ENCODE measurements around the gene PRKX.
A peak's percentile ranks its signal among the peaks of the same experiment; 100 is the strongest.

The PRKX gene

GRCh38 chrX:3706481-3706880 is 7.0 kb downstream of the PRKX start:
- TF ChIP-seq CREB1 (IDR thresholded peaks at IDR 0.05; ENCODE audit: low read depth) (no peak), NFIC (IDR thresholded peaks at IDR 0.05) (no peak), ZBTB7A (IDR thresholded peaks at IDR 0.05; ENCODE audit: low read depth) (no peak), RAD21 (IDR thresholded peaks at IDR 0.05; ENCODE audit: low read depth) (no peak), EGR1 (IDR thresholded peaks at IDR 0.05) (no peak), FOXM1 (IDR thresholded peaks at IDR 0.05; ENCODE audit: borderline replicate concordance, low read depth) (no peak), MAX (IDR thresholded peaks at IDR 0.05) (no peak), YY1 (IDR thresholded peaks at IDR 0.05; ENCODE audit: low read depth) (no peak), EP300 (IDR thresholded peaks at IDR 0.05; ENCODE audit: borderline replicate concordance) (no peak), CEBPB (IDR thresholded peaks at IDR 0.05) (no peak), TEAD4 (IDR thresholded peaks at IDR 0.05) (no peak), TCF12 (IDR thresholded peaks at IDR 0.05; ENCODE audit: low read depth) (no peak)
- TF ChIP-seq, protein P1, sequence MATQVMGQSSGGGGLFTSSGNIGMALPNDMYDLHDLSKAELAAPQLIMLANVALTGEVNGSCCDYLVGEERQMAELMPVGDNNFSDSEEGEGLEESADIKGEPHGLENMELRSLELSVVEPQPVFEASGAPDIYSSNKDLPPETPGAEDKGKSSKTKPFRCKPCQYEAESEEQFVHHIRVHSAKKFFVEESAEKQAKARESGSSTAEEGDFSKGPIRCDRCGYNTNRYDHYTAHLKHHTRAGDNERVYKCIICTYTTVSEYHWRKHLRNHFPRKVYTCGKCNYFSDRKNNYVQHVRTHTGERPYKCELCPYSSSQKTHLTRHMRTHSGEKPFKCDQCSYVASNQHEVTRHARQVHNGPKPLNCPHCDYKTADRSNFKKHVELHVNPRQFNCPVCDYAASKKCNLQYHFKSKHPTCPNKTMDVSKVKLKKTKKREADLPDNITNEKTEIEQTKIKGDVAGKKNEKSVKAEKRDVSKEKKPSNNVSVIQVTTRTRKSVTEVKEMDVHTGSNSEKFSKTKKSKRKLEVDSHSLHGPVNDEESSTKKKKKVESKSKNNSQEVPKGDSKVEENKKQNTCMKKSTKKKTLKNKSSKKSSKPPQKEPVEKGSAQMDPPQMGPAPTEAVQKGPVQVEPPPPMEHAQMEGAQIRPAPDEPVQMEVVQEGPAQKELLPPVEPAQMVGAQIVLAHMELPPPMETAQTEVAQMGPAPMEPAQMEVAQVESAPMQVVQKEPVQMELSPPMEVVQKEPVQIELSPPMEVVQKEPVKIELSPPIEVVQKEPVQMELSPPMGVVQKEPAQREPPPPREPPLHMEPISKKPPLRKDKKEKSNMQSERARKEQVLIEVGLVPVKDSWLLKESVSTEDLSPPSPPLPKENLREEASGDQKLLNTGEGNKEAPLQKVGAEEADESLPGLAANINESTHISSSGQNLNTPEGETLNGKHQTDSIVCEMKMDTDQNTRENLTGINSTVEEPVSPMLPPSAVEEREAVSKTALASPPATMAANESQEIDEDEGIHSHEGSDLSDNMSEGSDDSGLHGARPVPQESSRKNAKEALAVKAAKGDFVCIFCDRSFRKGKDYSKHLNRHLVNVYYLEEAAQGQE (IDR thresholded peaks at IDR 0.05; ENCODE audit: low read depth), result no peak
- TF ChIP-seq, protein P2, sequence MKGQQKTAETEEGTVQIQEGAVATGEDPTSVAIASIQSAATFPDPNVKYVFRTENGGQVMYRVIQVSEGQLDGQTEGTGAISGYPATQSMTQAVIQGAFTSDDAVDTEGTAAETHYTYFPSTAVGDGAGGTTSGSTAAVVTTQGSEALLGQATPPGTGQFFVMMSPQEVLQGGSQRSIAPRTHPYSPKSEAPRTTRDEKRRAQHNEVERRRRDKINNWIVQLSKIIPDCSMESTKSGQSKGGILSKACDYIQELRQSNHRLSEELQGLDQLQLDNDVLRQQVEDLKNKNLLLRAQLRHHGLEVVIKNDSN (IDR thresholded peaks at IDR 0.05), result no peak

DNA sequence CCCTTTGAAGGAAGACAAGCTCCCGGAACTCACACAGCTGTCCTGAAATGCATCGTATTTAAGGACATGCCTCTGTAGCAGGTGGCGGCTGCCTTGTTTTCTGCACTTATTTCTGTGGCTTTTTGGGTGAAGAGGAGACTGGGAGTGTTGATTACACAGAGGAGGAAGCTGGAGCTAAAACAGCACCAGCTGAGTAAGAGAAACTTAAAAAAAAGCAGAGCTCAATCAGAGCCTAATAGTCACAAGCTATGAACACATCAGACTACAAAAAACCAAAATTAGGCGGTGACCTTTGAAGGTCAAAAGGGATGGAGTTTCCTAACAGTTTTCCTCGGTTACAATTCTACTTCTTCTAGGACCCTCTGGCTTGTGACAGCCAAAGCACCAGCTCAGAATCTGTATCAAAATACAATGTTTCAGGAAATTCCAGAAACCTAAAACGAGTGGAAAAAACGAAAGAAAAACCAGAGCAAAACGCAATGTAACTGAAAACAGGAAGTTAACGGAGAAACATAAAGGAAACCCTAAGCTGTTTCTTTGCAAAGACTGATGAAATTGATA is 13.5 kb downstream of the PRKX start:
- TF ChIP-seq CEBPB (IDR thresholded peaks at IDR 0.05), result no peak
- no peak for TF ChIP-seq TCF12 (IDR thresholded peaks at IDR 0.05; ENCODE audit: low read depth)
- no peak for TF ChIP-seq RAD21 (IDR thresholded peaks at IDR 0.05; ENCODE audit: low read depth)
- no peak for TF ChIP-seq EGR1 (IDR thresholded peaks at IDR 0.05)
- TF ChIP-seq, protein P1 (IDR thresholded peaks at IDR 0.05; ENCODE audit: low read depth), result no peak
- TF ChIP-seq, protein P2 (IDR thresholded peaks at IDR 0.05), result no peak
- TF ChIP-seq NFIC (IDR thresholded peaks at IDR 0.05), result no peak

DNA sequence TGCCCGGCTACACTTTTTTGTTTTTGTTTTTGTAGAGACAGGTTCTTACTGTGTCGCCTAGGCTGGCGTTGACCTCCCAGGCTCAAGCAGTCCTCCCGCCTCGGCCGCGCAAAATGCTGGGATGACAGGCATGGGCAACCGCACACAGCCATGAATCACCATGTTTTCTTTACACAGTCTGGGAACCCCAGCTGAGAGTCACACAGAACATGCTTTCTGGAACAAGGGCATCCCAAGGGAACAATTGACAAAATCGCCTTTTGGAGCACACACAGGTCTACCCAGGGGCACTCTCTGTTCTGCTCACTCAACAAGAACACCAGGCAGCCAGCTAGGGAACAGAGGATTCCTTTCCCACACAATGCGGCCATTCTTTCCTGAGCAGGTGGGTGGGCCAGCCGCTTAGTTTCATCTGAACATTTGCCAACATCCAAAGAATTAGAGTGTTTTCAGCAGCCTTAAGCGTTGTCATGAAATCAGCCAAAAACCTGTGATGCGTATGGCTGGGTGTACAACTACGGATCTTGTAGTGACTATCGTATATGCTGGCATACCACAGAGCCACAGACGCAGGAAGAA is 15.7 kb downstream of the PRKX start:
- no peak for TF ChIP-seq EP300 (IDR thresholded peaks at IDR 0.05; ENCODE audit: borderline replicate concordance)
- 0 out of 2 replicates have a peak, but pooled peaks have one; percentile 26 for TF ChIP-seq TEAD4 (IDR thresholded peaks at IDR 0.05)
- TF ChIP-seq NFIC (IDR thresholded peaks at IDR 0.05), result peak; percentile 67
- TF ChIP-seq TCF12 (IDR thresholded peaks at IDR 0.05; ENCODE audit: low read depth), result peak; percentile 20; the same call in 1 of the 2 replicates

DNA sequence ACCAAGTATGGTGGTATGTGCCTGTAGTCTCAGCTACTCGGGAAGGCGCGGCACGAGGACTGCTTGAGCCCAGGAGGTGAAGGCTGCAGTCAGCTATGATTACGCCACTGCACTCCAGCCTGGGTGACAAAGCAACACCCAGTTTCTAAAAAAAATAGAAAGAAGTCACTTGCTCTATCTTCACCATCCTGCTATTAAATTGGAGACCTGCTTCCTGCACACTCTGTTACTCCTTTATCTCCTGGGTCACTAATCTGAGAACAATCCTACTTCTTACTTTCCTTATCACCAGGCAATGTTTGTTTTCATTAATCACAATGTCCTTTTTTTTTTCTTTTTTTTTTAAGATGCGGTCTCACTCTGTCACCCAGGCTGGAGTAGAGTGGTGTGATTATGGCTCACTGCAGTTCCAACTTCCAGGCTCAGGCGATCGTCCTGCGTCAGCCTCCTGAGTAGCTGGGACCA is 16.2 kb downstream of the PRKX start:
- TF ChIP-seq EGR1 (IDR thresholded peaks at IDR 0.05), result no peak
- no peak for TF ChIP-seq EP300 (IDR thresholded peaks at IDR 0.05; ENCODE audit: borderline replicate concordance)
- no peak for TF ChIP-seq TCF12 (IDR thresholded peaks at IDR 0.05; ENCODE audit: low read depth)
- TF ChIP-seq CEBPB (IDR thresholded peaks at IDR 0.05), result no peak
- TF ChIP-seq FOXM1 (IDR thresholded peaks at IDR 0.05; ENCODE audit: borderline replicate concordance, low read depth), result no peak

DNA sequence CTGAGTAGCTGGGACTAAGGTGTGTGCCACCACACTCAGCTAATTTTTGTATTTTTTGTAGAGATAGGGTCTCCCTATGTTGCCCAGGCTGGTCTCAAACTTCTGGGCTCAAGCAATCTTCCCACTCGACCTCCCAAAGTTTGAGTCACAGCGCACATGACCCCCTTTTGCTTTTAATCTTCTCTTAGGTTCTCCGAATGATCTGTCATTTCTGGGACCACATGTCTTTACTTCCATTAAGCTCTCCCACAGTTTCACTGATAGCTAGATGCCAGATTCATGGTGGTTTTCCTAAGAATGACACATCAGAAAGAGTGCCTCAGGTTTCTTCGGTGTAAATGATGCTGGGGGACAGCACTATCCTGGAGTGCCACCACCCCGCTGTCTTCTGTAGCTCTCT is 17.9 kb downstream of the PRKX start:
- TF ChIP-seq EGR1 (IDR thresholded peaks at IDR 0.05), result no peak
- TF ChIP-seq CEBPB (IDR thresholded peaks at IDR 0.05), result no peak
- TF ChIP-seq TEAD4 (IDR thresholded peaks at IDR 0.05), result no peak
- no peak for TF ChIP-seq FOXM1 (IDR thresholded peaks at IDR 0.05; ENCODE audit: borderline replicate concordance, low read depth)
- TF ChIP-seq MAX (IDR thresholded peaks at IDR 0.05), result no peak
- TF ChIP-seq RAD21 (IDR thresholded peaks at IDR 0.05; ENCODE audit: low read depth), result no peak
- TF ChIP-seq ZBTB7A (IDR thresholded peaks at IDR 0.05; ENCODE audit: low read depth), result no peak
- no peak for TF ChIP-seq TAF1 (IDR thresholded peaks at IDR 0.05; ENCODE audit: low read depth)
- TF ChIP-seq, protein P1 (IDR thresholded peaks at IDR 0.05; ENCODE audit: low read depth), result no peak
- no peak for TF ChIP-seq YY1 (IDR thresholded peaks at IDR 0.05; ENCODE audit: low read depth)
- TF ChIP-seq EP300 (IDR thresholded peaks at IDR 0.05; ENCODE audit: borderline replicate concordance), result no peak
- TF ChIP-seq TCF12 (IDR thresholded peaks at IDR 0.05; ENCODE audit: low read depth), result no peak
- no peak for TF ChIP-seq NFIC (IDR thresholded peaks at IDR 0.05)
- no peak for TF ChIP-seq CREB1 (IDR thresholded peaks at IDR 0.05; ENCODE audit: low read depth)
- TF ChIP-seq, protein P2 (IDR thresholded peaks at IDR 0.05), result no peak

All from Ishikawa (cell line).